Tibial artery (tissue), 4 donors: Measurements from ENCODE around the gene STK4.

Experiments used
- DNase-seq, 2 donors: peaks; one replicate each; pipeline ENCODE4 v3.0.0-alpha.2; 2019
- H3K27ac ChIP-seq, 2 donors: fragments of 200-600 bp; sonication (generic) in 1 of 2; 1 replicate in 1 of 2; 2 replicates in 1 of 2; pipeline ENCODE4 v1.5.1; 2018 to 2019; ENCODE audit warnings: mild to moderate bottlenecking in 1 of 2
- H3K27me3 ChIP-seq, 2 donors: fragments of 200-600 bp; sonication (generic) in 1 of 2; one replicate each; pipeline versions ENCODE4 v1.5.1 to v1.6.0; 2016 to 2019
- H3K36me3 ChIP-seq, 3 donors: fragments of 200-600 bp; sonication (generic) in 2 of 3; one replicate each; pipeline ENCODE4 v1.5.1; 2016 to 2019; ENCODE audit warnings: mild to moderate bottlenecking in 2 of 3
- H3K4me1 ChIP-seq, 4 donors: fragments of 200-600 bp; sonication (generic) in 2 of 4; 1 replicate in 3 of 4; 2 replicates in 1 of 4; pipeline ENCODE4 v1.5.1; 2016 to 2019
- H3K4me3 ChIP-seq, 2 donors: fragments of 200-600 bp; sonication (generic) in 1 of 2; 1 replicate in 1 of 2; 2 replicates in 1 of 2; pipeline ENCODE4 v1.5.1; 2018 to 2019; ENCODE audit warnings: mild to moderate bottlenecking in 2 of 2
- H3K9me3 ChIP-seq, 3 donors: fragments of 200-600 bp; sonication (generic) in 1 of 3; one replicate each; pipeline ENCODE4 v1.5.1; 2016 to 2019
- CTCF ChIP-seq, 2 experiments: fragments of 200-600 bp in 1 of 2; fragments of 450-650 bp in 1 of 2; IDR thresholded peaks; one replicate each; pipeline ENCODE4 v1.5.1; 2017 to 2019; ENCODE audit warnings: antibody characterized with exemption in 2 of 2, mild to moderate bottlenecking in 1 of 2, moderate library complexity in 1 of 2
- intact Hi-C: fragments of 100-400 bp; cut with DNase I; formaldehyde crosslinking; loops from one replicate; pipeline ENCODE4 v1.15.0; 2023; ENCODE audit warnings: low total_unique reads

STK4 gene

GRCh38 chr20:45028424-45029136, 62.3 kb downstream of the STK4 start:
- H3K27me3 ChIP-seq = no peaks in the 10 kb centered on the region
- no peak overlapping the region for H3K4me3 ChIP-seq
- intact Hi-C loops = no loop called here
- no peak for TF ChIP-seq CTCF (IDR thresholded peaks at IDR 0.05)
- no peak overlapping the region for H3K27ac ChIP-seq
- H3K36me3 ChIP-seq = peaks cover 16 to 28% (median 18%) of the 10 kb centered on the region in 3 donors
- H3K4me1 ChIP-seq = peaks cover 0 to 11% (median 2%) of the 10 kb centered on the region in 4 donors
- H3K9me3 ChIP-seq = no peaks in the 10 kb centered on the region
- no peak for DNase-seq

- Histone ChIP-seq H3K27me3 (no peaks in the 10 kb centered on the region), H3K4me1 (peaks cover 0 to 11% (median 2%) of the 10 kb centered on the region in 4 donors), H3K9me3 (no peaks in the 10 kb centered on the region), H3K27ac (no peak overlapping the region), H3K36me3 (peaks cover 12 to 23% (median 15%) of the 10 kb centered on the region in 3 donors), H3K4me3 (no peak overlapping the region)
- TF ChIP-seq CTCF (IDR thresholded peaks at IDR 0.05) = no peak
- intact Hi-C loops = no loop called here
- DNase-seq = no peak
Measured at GRCh38 chr20:45029884-45030283, 63.6 kb downstream of the STK4 start.

DNA sequence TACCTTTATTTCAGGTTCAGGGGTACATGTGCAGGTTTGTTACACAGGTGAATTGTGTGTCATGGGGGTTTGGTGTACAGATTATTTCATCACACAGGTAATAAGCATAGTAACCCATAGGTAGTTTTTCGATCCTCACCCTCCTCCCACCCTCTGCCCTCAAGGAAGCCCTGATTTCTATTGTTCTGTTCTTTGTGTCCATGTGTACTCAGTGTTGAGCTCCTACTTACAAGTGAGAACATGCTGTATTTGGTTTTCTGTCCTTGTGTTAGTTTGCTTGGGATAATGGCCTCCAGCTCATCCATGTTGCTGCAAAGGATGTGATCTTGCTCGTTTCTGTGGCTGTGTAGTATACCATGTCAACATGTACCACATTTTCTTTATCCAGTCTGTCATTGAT, 66.0 kb downstream of the STK4 start:
- no peak overlapping the region for H3K27ac ChIP-seq
- DNase-seq = no peak
- H3K9me3 ChIP-seq = no peaks in the 10 kb centered on the region
- H3K36me3 ChIP-seq = no peaks in the 10 kb centered on the region
- intact Hi-C loops = no loop called here
- no peaks in the 10 kb centered on the region for H3K27me3 ChIP-seq
- TF ChIP-seq CTCF (IDR thresholded peaks at IDR 0.05) = no peak
- no peak overlapping the region for H3K4me3 ChIP-seq
- peaks cover 0 to 17% (median 8%) of the 10 kb centered on the region in 4 donors for H3K4me1 ChIP-seq

DNA sequence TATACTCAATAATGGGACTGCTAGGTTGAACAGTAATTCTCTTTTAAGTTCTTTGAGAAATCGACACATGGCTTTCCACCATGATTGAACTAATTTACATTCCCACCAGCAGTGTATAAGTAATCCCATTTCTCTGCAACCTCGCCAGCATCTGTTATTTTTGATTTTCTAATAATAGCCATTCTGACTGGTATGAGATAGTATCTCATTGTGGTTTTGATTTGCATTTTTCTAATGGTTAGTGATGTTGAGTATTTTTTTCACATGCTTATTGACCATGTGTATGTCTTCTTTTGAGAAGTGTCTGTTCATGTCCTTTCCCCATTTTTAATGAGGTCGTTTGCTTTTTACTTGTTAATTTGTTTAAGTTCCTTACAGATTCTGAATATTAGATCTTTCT, 66.5 kb downstream of the STK4 start:
- Histone ChIP-seq H3K9me3 (no peaks in the 10 kb centered on the region), H3K4me3 (no peak overlapping the region), H3K27me3 (no peaks in the 10 kb centered on the region), H3K4me1 (peaks cover 0 to 22% (median 11%) of the 10 kb centered on the region in 4 donors), H3K36me3 (no peaks in the 10 kb centered on the region), H3K27ac (no peak overlapping the region)
- no peak for DNase-seq
- no peak for TF ChIP-seq CTCF (IDR thresholded peaks at IDR 0.05)
- intact Hi-C loops = no loop called here

DNA sequence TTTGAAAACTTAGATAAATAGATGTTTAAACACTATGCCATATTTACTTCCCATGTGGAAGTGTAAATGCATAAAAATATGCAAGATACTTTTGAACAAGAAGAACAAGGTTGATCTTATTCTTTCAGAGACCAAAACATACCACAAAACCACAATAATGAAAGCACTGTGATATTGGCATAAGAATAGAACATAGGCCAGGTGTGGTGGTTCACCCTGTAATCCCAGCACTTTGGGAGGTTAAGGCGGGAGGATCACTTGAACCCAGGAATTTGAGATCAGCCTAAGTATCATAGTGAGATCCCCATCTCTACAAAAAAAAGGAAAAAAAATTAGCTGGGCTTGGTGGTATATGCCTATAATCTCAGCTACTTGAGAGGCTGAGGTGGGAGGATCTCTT, 68.1 kb downstream of the STK4 start:
- no peak for DNase-seq
- Histone ChIP-seq H3K4me1 (peaks cover 0 to 11% (median 9%) of the 10 kb centered on the region in 4 donors), H3K4me3 (no peak overlapping the region), H3K9me3 (no peaks in the 10 kb centered on the region), H3K27me3 (no peaks in the 10 kb centered on the region), H3K36me3 (no peaks in the 10 kb centered on the region), H3K27ac (no peak overlapping the region)
- no peak for TF ChIP-seq CTCF (IDR thresholded peaks at IDR 0.05)
- intact Hi-C loops = no loop called here
